MM.1S (cell line): ENCODE results near the gene P2RY4.

Source experiments
- DNase-seq: peaks from one replicate; pipeline ENCODE4 v3.0.0-alpha.2; 2015
- H2AFZ ChIP-seq: fragments of 300-600 bp; sonication (generic); 2 replicates; pipeline ENCODE4 v1.6.0; 2016; ENCODE audit warnings: antibody characterized with exemption, low read length
- H3F3A ChIP-seq: fragments of 300-600 bp; sonication (generic); 2 replicates; pipeline ENCODE4 v1.6.1; 2016; ENCODE audit warnings: mild to moderate bottlenecking, antibody characterized with exemption, low read length, moderate library complexity, mixed read lengths; ENCODE audit not compliant: insufficient read depth
- H3K27ac ChIP-seq: fragments of 300-600 bp; sonication (generic); 2 replicates; pipeline ENCODE4 v1.5.1; 2016; ENCODE audit warnings: mild to moderate bottlenecking, low read length
- H3K27me3 ChIP-seq: fragments of 300-600 bp; sonication (generic); replicated peaks from 2 replicates; pipeline ENCODE4 v1.6.0; 2016; ENCODE audit warnings: low read length; ENCODE audit not compliant: insufficient read depth
- H3K36me3 ChIP-seq: fragments of 300-600 bp; sonication (generic); replicated peaks from 2 replicates; pipeline ENCODE4 v1.6.1; 2016; ENCODE audit warnings: mild to moderate bottlenecking, low read length, mixed read lengths; ENCODE audit not compliant: insufficient read depth
- H3K4me1 ChIP-seq: fragments of 300-600 bp; sonication (generic); 2 replicates; pipeline ENCODE4 v1.6.1; 2016; ENCODE audit warnings: low read length, mixed read lengths
- H3K4me2 ChIP-seq: fragments of 300-600 bp; sonication (generic); 2 replicates; pipeline ENCODE4 v1.6.0; 2016; ENCODE audit warnings: low read depth, low read length
- H3K4me3 ChIP-seq: fragments of 300-600 bp; sonication (generic); 2 replicates; pipeline ENCODE4 v1.5.1; 2016; ENCODE audit warnings: low read length, mixed read lengths
- H3K79me2 ChIP-seq: fragments of 300-600 bp; sonication (generic); 2 replicates; pipeline ENCODE4 v1.6.1; 2016; ENCODE audit warnings: mixed run types, low read length, mixed read lengths
- H3K9ac ChIP-seq: fragments of 300-600 bp; sonication (generic); 2 replicates; pipeline ENCODE4 v1.6.1; 2016; ENCODE audit warnings: low read length, mixed read lengths
- H3K9me2 ChIP-seq: fragments of 300-600 bp; sonication (generic); replicated peaks from 2 replicates; pipeline ENCODE4 v1.6.1; 2016; ENCODE audit warnings: mild to moderate bottlenecking, low read length, mixed read lengths; ENCODE audit not compliant: insufficient read depth
- H3K9me3 ChIP-seq: fragments of 300-600 bp; sonication (generic); replicated peaks from 2 replicates; pipeline ENCODE4 v1.6.1; 2016; ENCODE audit warnings: mild to moderate bottlenecking, low read length, mixed read lengths; ENCODE audit not compliant: insufficient read depth
- H4K20me1 ChIP-seq: fragments of 300-600 bp; sonication (generic); 2 replicates; pipeline ENCODE4 v1.6.1; 2016; ENCODE audit warnings: mild to moderate bottlenecking, low read length, moderate library complexity, mixed read lengths; ENCODE audit not compliant: insufficient read depth
- CTCF ChIP-seq: fragments of 300-600 bp; sonication (generic); IDR thresholded peaks from 2 replicates; pipeline ENCODE4 v1.5.1; 2016; ENCODE audit warnings: antibody characterized with exemption, low read length, mixed read lengths
- EZH2 ChIP-seq: fragments of 300-600 bp; sonication (generic); optimal IDR thresholded peaks from 2 replicates; pipeline ENCODE3; 2017; ENCODE audit warnings: low read depth, mild to moderate bottlenecking, antibody characterized with exemption, low read length, mixed read lengths
- EZH2phosphoT487 ChIP-seq: fragments of 300-600 bp; sonication (generic); IDR thresholded peaks from 2 replicates; pipeline ENCODE4 v1.6.1; 2018; ENCODE audit warnings: antibody characterized with exemption, low read length

Gene P2RY4

DNA sequence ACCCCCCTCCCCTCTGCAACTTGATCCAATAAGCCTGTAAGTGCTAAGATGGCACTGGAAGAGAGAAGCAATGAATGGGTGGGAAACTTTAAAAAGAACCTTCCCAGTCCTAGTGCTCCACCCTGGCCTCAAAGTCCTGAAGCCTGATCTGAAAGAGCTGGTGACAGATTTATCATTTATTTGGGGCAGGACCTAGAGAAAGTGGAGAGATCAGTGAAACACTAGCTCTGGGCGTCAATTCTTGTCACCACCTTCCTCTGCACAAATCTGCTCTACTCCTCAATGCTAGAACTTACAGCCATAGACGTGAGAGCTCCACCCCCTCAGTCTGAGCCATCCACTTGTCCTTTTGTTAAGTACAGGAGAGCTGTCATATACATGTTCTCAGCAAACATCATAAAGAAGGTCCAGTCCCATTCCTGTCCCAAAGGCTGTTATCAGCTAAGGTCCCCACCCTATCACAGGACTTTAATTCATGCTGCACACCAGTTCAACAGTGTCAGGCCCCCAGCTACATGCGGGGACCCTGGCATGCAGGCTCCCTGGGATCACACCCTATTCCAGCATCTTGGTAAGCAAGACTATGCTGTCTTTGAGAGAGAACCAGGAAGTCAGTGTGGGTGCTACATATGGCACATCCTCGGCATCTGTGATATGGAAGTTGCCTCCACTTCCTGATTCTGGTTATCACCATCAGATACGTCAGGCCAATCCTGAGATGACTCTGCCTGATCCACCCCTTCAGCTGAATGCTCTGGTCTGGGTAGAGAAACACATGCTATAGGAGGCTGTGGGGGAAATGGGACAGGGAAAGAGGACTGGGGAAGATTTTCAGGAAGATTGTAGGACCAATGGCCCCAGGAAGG lies 2.3 kb downstream of the P2RY4 start:
- Histone ChIP-seq H4K20me1 (no peaks in the 10 kb centered on the region), H3K4me2 (no peak overlapping the region), H3K9me2 (no peaks in the 10 kb centered on the region), H3K27ac (no peak overlapping the region), H3K4me3 (no peak overlapping the region), H3F3A (no peaks in the 10 kb centered on the region), H2AFZ (no peak overlapping the region), H3K79me2 (no peaks in the 10 kb centered on the region), H3K4me1 (no peaks in the 10 kb centered on the region), H3K9me3 (no peaks in the 10 kb centered on the region), H3K9ac (no peak overlapping the region), H3K27me3 (no peaks in the 10 kb centered on the region), H3K36me3 (no peaks in the 10 kb centered on the region)
- DNase-seq, result no peak
- TF ChIP-seq EZH2 (no peak), CTCF (no peak), EZH2phosphoT487 (no peak)

GRCh38 chrX:70255452-70255851 lies 4.6 kb downstream of the P2RY4 start:
- no peaks in the 10 kb centered on the region for H4K20me1 ChIP-seq
- no peak for DNase-seq
- H3K36me3 ChIP-seq, result no peaks in the 10 kb centered on the region
- no peaks in the 10 kb centered on the region for H3K4me1 ChIP-seq
- no peak overlapping the region for H3K27ac ChIP-seq
- H3K9ac ChIP-seq, result no peak overlapping the region
- no peaks in the 10 kb centered on the region for H3K79me2 ChIP-seq
- H3K4me2 ChIP-seq, result no peak overlapping the region
- no peaks in the 10 kb centered on the region for H3K9me3 ChIP-seq
- H2AFZ ChIP-seq, result no peak overlapping the region
- H3K9me2 ChIP-seq, result no peaks in the 10 kb centered on the region
- TF ChIP-seq EZH2 (no peak), EZH2phosphoT487 (no peak), CTCF (no peak)
- no peaks in the 10 kb centered on the region for H3F3A ChIP-seq
- H3K27me3 ChIP-seq, result no peaks in the 10 kb centered on the region
- no peak overlapping the region for H3K4me3 ChIP-seq

- TF ChIP-seq EZH2phosphoT487, result no peak
- Histone ChIP-seq H3K9ac (no peak overlapping the region), H3K4me3 (no peak overlapping the region), H3K9me3 (no peaks in the 10 kb centered on the region), H3K27me3 (no peaks in the 10 kb centered on the region), H3K36me3 (no peaks in the 10 kb centered on the region), H3K4me2 (no peak overlapping the region), H3K27ac (no peak overlapping the region), H4K20me1 (no peaks in the 10 kb centered on the region), H3F3A (no peaks in the 10 kb centered on the region), H3K79me2 (no peaks in the 10 kb centered on the region), H3K4me1 (no peaks in the 10 kb centered on the region), H3K9me2 (no peaks in the 10 kb centered on the region), H2AFZ (no peak overlapping the region)
- DNase-seq, result no peak
Observed at GRCh38 chrX:70254909-70255308, 5.1 kb downstream of the P2RY4 start.

DNA sequence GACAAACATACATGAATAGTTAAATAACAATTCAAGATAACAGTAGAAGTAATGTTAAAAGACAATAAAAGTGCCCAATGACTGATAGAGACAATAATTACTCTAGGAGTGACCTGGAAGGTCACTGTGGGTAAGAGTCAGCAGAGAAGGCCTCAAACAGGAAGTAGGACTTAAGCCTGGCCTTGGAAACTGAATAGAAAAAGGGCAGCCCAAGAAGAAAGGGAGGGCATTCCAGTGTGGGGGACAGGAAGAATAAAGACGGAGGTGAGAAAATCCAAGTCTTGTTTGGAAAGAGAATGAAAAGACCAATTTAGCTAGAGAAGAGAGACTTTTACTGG lies 6.0 kb downstream of the P2RY4 start:
- Histone ChIP-seq H3K36me3 (no peaks in the 10 kb centered on the region), H3F3A (no peaks in the 10 kb centered on the region), H3K27me3 (no peaks in the 10 kb centered on the region), H3K79me2 (no peaks in the 10 kb centered on the region), H3K9ac (no peak overlapping the region), H2AFZ (no peak overlapping the region), H3K4me3 (no peak overlapping the region), H3K4me2 (no peak overlapping the region), H3K27ac (no peak overlapping the region), H3K9me3 (no peaks in the 10 kb centered on the region), H3K9me2 (no peaks in the 10 kb centered on the region), H4K20me1 (no peaks in the 10 kb centered on the region), H3K4me1 (no peaks in the 10 kb centered on the region)
- no peak for DNase-seq
- TF ChIP-seq EZH2phosphoT487 (no peak), CTCF (no peak), EZH2 (no peak)
